NT2/D1 (cell line): ENCODE measurements around the gene ADGRB3.
"Not testable (repeated sequence)": the region's sequence is repeated elsewhere in the genome, so short reads cannot be mapped to it uniquely, and the experiment has no call there.

Experiments
- DNase-seq: peaks from one replicate; pipeline ENCODE4 v3.0.0-alpha.2; 2011; ENCODE audit warnings: low read depth, low spot score
- H3K27me3 ChIP-seq: 2 replicates; pipeline ENCODE4 v1.6.0; 2011; ENCODE audit warnings: mild to moderate bottlenecking; ENCODE audit not compliant: insufficient read length, insufficient read depth
- H3K36me3 ChIP-seq: 2 replicates; pipeline ENCODE4 v1.6.1; 2011; ENCODE audit warnings: mild to moderate bottlenecking, low read length, mixed read lengths; ENCODE audit not compliant: insufficient read depth, insufficient read length
- H3K4me1 ChIP-seq: 2 replicates; pipeline ENCODE4 v1.5.1; 2011; ENCODE audit not compliant: insufficient read depth, insufficient read length
- H3K4me3 ChIP-seq: 2 replicates; pipeline ENCODE4 v1.5.1; 2011; ENCODE audit warnings: low read depth; ENCODE audit not compliant: insufficient read length
- H3K9ac ChIP-seq: 2 replicates; pipeline ENCODE4 v1.6.0; 2011; ENCODE audit warnings: low read depth; ENCODE audit not compliant: insufficient read length
- H3K9me3 ChIP-seq: 2 replicates; pipeline ENCODE4 v1.5.1; 2011; ENCODE audit warnings: mild to moderate bottlenecking, low read length; ENCODE audit not compliant: insufficient read depth
- SUZ12 ChIP-seq: IDR thresholded peaks from 2 replicates; pipeline ENCODE4 v1.6.1; 2011; ENCODE audit not compliant: insufficient read length, insufficient read depth; ENCODE audit errors: extremely low read depth
- YY1 ChIP-seq: IDR thresholded peaks from 2 replicates; pipeline ENCODE4 v1.6.1; 2011; ENCODE audit not compliant: insufficient read length, insufficient read depth
- ZNF274 ChIP-seq: IDR thresholded peaks from 2 replicates; pipeline ENCODE4 v1.6.1; 2011; ENCODE audit warnings: mild to moderate bottlenecking, low read depth, low read length

Gene ADGRB3

GRCh38 chr6:69285054-69285453, 650.0 kb downstream of the ADGRB3 start:
- H3K27me3 ChIP-seq, result no peaks in the 10 kb centered on the region
- no peak overlapping the region for H3K9ac ChIP-seq
- no peaks in the 10 kb centered on the region for H3K36me3 ChIP-seq
- no peaks in the 10 kb centered on the region for H3K4me1 ChIP-seq
- no peaks in the 10 kb centered on the region for H3K9me3 ChIP-seq
- no peak for DNase-seq
- H3K4me3 ChIP-seq, result no peak overlapping the region
- TF ChIP-seq ZNF274, result no peak
- no peak for TF ChIP-seq SUZ12
- TF ChIP-seq YY1, result no peak

DNA sequence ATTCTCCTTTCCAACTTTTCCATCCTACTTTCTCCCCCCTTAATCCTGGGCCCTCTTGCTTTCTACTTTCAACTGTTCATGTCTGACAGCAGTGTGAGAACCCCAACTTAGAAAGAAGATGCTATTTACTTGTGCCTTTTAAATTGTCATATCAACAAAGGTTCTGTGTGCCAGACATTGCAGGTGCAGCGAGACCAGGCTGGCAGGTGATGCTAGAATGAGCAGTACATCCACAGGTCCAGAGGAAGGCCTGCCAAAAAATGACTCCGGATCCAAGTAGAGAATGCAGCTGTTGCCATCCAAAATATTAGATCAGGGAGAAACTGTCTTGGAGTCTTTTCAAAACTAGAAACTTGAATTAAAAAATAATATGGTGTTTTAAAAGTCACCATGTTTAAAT, 651.2 kb downstream of the ADGRB3 start:
- no peaks in the 10 kb centered on the region for H3K27me3 ChIP-seq
- H3K9me3 ChIP-seq, result no peaks in the 10 kb centered on the region
- H3K9ac ChIP-seq, result no peak overlapping the region
- H3K4me3 ChIP-seq, result no peak overlapping the region
- H3K4me1 ChIP-seq, result no peaks in the 10 kb centered on the region
- DNase-seq, result no peak
- no peak for TF ChIP-seq SUZ12
- no peak for TF ChIP-seq ZNF274
- TF ChIP-seq YY1, result no peak
- H3K36me3 ChIP-seq, result no peaks in the 10 kb centered on the region

GRCh38 chr6:69288198-69288597, 653.1 kb downstream of the ADGRB3 start:
- DNase-seq, H3K4me3 ChIP-seq, H3K9ac ChIP-seq, H3K9me3 ChIP-seq, H3K4me1 ChIP-seq, H3K27me3 ChIP-seq, H3K36me3 ChIP-seq: not testable (repeated sequence)

DNA sequence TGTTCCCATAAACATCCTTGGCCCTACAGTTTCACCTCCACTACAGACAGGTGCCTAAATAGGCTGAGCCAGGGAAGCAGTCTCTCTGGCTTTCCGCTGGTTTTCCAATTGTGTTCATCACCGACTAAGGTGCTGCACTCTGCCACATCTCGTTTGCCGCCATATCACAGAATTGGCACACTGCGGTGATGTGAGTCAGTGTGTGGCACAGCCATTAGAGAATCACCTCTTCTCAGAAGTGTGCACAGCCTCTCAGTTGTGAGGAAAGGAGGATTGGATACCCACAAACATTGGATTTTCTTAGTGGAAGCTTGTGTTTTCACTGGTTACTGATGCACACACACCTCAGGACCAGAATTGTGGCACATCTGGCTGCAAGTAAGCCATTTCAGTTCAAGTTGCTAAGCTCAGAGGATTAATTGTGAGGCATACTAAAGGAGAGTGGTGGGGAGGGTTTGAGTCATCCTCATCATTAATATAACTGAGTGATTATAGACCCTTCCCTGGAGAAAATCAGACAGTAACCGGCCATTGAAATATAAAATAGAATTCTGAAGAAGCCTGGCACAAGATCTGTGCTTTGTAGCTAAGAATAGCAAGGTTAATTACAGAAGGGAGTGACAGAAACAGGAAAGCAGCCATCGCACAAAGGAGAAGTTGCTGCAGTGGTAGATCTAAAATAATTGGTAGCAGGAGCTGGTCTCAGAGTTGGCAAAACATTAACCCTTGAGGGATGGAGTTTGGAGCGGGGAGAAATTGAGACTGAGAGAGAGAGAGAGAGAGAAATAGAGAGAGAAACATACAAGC, 654.8 kb downstream of the ADGRB3 start:
- Histone ChIP-seq H3K36me3 (no peaks in the 10 kb centered on the region), H3K4me1 (no peaks in the 10 kb centered on the region), H3K9ac (no peak overlapping the region), H3K9me3 (no peaks in the 10 kb centered on the region), H3K4me3 (no peak overlapping the region), H3K27me3 (no peaks in the 10 kb centered on the region)
- no peak for TF ChIP-seq YY1
- no peak for TF ChIP-seq SUZ12
- TF ChIP-seq ZNF274, result no peak
- no peak for DNase-seq

DNA sequence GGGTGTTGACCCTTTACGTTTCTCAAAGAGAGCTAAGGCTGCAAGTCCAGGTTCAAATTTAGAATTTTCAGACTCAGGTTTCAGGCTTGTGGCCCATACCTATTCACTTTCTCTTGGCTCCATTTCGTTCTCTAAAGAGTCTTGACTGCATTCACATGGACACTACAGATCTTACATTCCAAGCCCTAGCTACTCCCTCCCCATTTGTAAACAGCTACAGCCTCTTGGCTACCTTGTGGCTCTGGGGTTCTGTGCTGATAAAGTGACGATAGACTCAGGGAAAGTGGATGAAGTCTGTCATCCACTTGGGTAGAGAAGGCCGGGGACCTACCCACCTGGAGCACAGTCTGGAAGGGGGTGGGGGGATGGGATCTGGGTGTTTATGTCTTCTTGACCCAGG, 658.4 kb downstream of the ADGRB3 start:
- H3K36me3 ChIP-seq, result no peaks in the 10 kb centered on the region
- no peaks in the 10 kb centered on the region for H3K4me1 ChIP-seq
- no peak for DNase-seq
- H3K9ac ChIP-seq, result no peak overlapping the region
- no peaks in the 10 kb centered on the region for H3K9me3 ChIP-seq
- no peak overlapping the region for H3K4me3 ChIP-seq
- TF ChIP-seq YY1, result no peak
- TF ChIP-seq SUZ12, result no peak
- TF ChIP-seq ZNF274, result no peak
- no peaks in the 10 kb centered on the region for H3K27me3 ChIP-seq

GRCh38 chr6:69294407-69294806, 659.3 kb downstream of the ADGRB3 start:
- no peaks in the 10 kb centered on the region for H3K27me3 ChIP-seq
- no peaks in the 10 kb centered on the region for H3K36me3 ChIP-seq
- H3K9ac ChIP-seq, result no peak overlapping the region
- TF ChIP-seq ZNF274 (no peak), SUZ12 (no peak)
- no peaks in the 10 kb centered on the region for H3K9me3 ChIP-seq
- no peaks in the 10 kb centered on the region for H3K4me1 ChIP-seq
- no peak for DNase-seq
- H3K4me3 ChIP-seq, result no peak overlapping the region

DNA sequence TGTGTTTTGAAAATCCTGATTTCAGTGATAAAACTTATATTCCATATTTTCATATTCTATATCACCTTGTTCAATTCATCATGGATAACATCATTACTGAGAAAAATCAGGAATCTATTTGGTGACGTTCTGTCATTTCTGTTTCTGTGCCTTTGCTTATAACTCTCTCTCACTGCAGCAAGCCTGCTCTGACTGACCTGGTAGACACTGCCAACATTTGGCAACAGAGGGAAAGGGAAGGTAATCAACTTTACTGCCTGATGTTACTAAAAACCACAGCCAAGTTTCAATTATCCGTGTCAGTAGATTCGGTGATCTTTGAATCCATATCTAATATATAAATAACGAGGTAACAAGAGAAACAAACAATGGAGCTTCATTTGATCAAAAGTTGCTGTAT, 659.8 kb downstream of the ADGRB3 start:
- Histone ChIP-seq H3K27me3 (no peaks in the 10 kb centered on the region), H3K9me3 (no peaks in the 10 kb centered on the region), H3K4me3 (no peak overlapping the region), H3K4me1 (no peaks in the 10 kb centered on the region), H3K36me3 (no peaks in the 10 kb centered on the region), H3K9ac (no peak overlapping the region)
- TF ChIP-seq SUZ12 (no peak), YY1 (no peak), ZNF274 (no peak)
- DNase-seq, result no peak

GRCh38 chr6:69303382-69303781, 668.3 kb downstream of the ADGRB3 start:
- H3K4me3 ChIP-seq, result no peak overlapping the region
- no peaks in the 10 kb centered on the region for H3K27me3 ChIP-seq
- TF ChIP-seq SUZ12 (no peak), YY1 (no peak), ZNF274 (no peak)
- H3K36me3 ChIP-seq, result no peaks in the 10 kb centered on the region
- DNase-seq, result no peak
- H3K9ac ChIP-seq, result no peak overlapping the region
- no peaks in the 10 kb centered on the region for H3K9me3 ChIP-seq
- H3K4me1 ChIP-seq, result no peaks in the 10 kb centered on the region
